Limb (tissue), 2 donors: Measurements from ENCODE around the gene KIF2C.
A peak's percentile ranks its signal among the peaks of the same experiment; 100 is the strongest.
"Not testable (repeated sequence)": the region's sequence is repeated elsewhere in the genome, so short reads cannot be mapped to it uniquely, and the experiment has no call there.

Source experiments
- DNase-seq, 2 donors: peaks; one replicate each; pipeline ENCODE4 v3.0.0-alpha.2; 2016; ENCODE audit errors: extremely low spot score in 2 of 2

KIF2C gene

DNA sequence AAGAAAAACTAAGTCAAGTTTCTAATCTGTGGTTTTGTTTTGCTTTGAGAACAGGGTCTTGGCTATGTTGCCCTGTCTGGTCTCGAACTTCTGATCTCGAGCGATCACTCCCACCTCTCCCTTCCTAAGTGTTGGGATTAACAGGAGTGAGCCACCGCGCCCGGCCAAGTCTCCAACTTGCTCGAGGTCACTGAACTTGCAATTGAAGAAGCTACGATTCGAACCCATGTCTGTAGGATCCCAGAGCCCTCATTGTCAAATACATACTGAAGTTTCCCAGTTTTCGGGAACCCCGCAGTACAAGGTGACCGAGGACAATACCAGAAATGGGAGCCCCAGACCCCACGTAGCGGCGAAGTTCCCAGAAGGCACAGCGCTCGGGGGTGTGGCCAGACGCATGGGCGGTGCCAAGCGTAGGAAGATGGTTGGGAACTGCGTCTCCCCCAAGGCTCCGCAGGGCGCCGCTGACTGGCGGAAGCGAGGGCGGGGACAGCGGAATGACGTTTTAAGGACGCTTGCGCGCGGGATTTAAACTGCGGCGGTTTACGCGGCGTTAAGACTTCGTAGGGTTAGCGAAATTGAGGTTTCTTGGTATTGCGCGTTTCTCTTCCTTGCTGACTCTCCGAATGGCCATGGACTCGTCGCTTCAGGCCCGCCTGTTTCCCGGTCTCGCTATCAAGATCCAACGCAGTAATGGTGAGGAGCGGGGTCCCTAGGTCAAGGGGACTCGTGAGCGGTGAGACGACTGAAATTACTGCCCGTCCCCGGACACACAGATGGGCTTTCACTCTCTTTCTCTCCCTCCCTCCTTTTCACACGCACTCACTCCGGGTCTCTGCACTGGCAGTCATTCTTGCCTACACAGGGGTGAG lies at the start of gene KIF2C:
KIF2C (plus strand) TSS at position 531 of the 872 bp plus-strand sequence; CDS start at position 627, 96 bp downstream.
- DNase-seq = peak; percentile 97 to 98

DNA sequence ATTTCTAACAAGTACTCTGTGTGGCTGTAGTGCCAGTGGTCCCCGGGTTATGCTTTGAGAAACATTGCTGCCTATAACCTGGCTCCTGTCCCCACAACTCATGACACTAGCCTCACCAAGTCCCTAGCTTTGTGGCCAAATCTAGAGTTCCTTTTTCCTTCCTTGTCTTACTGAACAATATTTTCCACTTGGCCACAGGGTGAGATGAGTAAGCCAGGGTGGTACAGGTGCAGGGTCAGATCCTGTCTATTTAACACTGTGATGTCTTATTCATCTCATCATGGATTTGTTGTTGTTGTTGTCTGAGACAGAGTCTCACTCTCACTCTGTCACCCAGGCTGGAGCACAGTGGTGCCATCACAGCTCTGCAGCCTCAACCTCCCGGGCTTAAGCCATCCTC lies 46.5 kb upstream of the KIF2C start:
- no peak for DNase-seq

DNA sequence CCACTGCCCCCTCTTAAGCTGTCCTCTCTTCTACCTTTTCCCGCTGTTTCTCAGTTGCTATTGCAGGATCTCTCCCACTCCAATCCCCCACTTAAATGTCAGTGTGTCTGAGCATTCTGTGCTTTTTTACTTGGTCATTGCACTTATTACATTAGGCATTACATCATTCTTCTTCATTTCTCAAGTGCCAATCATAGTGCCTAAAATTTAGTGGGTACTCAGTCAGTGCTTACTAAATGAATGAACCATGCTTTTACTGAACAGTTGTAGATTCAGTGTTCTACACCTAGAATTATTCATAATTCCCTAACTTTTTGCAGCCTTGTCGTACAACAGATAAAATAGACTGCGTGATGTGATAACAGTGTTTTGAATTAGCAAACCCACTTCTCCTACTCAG lies 45.7 kb upstream of the KIF2C start:
- DNase-seq = no peak

DNA sequence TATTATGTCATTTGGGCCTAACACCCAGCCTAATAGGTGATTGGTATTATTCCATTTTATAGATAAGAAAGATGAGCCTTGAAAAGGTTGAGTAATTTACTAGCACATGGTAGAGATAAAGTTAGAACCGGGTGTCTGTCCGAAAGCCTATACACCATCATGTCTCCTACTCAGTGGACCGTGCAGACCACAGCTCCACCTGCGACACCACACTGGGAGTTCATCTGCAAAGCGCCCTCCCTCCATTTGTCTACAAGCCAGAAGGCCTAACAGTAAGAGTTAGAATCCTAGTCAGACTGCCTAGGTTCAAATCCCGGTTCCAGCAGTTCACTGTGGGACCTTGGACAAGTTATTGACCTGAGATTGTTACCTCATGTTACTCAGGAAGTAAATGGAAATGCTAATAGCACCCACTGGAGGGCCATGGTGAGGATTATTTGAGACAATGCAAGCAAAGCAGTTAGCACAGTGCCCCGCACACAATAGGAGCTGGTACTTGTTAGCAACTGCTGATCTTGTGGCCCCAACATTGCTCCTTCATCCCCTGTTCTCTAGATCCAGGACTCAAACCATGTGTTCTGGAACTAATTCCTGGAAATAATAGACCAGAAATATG lies 44.7 kb upstream of the KIF2C start:
- DNase-seq = no peak

DNA sequence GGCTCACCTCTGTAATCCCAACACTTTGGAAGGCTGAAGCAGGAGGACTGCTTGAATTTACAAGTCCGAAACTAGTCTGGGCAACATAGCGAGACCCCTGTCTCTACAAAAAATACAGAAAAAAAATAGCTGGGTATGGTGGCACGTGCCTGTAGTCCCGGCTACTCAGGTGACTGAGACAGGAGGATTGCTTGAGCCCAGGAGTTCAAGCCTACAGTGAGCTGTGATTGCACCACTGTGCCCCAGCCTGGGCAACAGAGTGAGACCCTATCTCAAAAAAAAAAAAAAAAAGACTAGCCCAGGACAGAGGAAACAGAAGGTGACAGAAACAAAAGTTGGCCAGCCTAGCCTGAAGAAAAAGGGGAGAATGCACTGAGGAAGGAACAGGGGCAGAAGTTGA lies 44.0 kb upstream of the KIF2C start:
- no peak for DNase-seq

DNA sequence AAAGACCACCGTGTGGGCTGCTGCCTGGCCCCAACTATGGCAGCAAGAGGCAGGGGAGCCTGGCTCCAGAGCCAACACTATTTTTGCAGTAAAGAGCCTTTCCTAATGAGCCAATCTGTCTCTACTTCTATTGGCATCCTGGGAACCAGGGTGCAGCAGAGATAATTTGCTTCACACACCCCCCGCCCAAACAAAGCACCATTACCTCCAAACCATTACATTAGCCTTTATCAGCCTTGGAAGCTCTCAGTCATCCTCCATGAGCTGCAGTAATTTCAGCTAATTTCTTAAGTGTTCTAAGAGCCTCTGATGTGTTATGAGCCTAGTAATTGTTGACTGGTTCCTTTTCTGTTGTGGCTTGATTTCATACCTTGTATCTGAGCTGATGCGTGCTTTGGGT lies 43.5 kb upstream of the KIF2C start:
- no peak for DNase-seq

DNA sequence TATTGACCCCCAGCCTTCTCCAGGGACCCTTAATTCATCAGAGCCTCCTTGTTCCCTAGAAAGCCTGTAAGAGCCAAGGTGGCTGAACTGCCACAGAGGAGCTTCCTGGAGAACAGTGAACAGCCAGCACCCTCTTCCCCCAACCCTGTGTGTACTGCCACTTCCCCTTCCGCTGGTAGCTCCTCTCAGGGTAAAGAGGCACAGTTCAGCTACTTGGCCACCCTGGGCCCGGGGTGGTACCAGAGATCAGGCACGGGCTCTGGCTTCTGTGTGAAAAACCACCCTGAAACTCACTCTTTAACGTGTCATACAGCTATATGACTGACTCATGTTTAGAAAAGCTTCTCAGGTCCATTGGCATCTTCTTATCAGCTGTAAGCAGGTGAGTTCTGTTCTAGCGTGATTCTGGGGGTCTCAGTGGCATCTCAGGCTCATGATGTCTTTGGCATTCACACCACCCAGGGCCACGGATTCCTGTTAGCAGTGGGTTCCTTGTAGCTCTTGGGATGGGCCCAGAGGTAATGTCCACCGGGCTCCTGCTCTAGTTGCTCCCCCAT lies 42.8 kb upstream of the KIF2C start:
- no peak for DNase-seq

DNA sequence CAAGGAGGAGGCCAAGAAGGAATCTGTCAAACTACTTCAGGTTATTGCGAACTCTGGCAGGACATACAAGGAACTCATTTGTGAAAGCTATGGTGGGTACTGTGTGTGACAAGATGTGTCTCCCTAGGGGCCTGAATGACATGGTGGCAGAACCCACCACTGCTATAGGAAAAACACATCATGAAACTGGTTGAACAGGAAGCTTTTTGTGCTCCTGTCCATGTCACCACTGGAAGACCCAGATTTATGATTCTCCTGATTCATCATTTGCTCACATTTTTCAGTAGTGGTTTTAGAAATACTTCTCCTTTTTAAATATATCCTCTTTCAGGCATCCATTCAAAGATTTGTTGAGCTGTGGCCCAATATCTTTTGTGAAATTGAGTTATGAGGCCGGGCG lies 41.5 kb upstream of the KIF2C start:
- no peak for DNase-seq

DNA sequence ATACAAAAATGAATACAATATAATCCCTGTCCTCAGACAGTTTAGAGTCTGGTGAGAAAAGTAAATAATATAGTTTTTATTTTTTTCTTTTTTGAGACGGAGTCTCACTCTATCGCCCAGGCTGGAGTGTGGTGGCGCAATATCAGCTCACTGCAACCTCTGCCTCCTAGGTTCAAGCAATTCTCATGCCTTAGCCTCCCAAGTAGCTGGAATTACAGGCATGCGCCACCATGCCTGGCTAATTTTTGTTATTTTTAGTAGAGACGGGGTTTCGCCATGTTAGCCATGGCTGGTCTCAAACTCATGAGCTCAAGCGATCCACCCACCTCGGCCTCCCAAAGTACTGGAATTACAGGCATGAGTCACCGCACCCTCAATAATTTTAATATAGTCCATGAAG lies 40.3 kb upstream of the KIF2C start:
- DNase-seq = not testable (repeated sequence)

DNA sequence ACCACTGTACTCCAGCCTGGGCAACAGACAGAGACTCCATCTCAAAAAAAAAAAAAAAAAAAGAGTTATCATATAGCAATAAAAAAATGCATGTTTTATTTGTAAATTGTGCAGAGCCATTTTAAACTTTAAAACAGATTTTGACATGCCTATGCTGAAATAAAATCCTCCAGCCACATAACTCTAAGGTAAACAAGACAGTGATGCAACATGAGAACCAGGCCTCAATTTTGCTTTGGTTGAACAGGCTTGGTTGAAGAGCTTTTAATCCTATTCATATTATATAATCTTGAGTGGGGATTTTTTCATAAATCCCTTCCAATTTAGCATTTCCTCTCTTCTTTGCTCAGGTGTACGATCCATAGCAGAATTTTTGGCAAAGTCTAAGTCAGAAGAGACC lies 39.1 kb upstream of the KIF2C start:
- no peak for DNase-seq

DNA sequence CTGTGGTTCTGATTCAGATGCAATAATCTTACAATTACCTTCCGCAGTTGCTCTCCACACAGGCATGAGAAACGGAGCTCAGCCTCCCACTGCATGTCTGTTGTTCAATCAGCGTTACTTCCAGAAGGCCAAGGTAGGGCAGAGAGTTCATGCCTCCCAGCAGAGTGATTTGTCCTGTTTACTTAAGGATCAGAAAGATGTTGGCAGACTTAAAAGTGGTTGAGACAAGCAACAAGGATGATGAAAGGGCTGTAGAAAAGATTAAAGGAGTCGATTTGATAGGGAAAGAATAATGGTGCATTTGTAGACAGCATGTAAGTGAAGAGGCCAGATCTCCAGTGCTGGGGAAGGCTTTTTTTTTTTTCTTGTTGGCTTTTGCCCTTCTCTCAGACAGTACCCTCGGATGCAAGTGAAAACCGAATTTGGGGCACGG lies 38.5 kb upstream of the KIF2C start:
- no peak for DNase-seq

DNA sequence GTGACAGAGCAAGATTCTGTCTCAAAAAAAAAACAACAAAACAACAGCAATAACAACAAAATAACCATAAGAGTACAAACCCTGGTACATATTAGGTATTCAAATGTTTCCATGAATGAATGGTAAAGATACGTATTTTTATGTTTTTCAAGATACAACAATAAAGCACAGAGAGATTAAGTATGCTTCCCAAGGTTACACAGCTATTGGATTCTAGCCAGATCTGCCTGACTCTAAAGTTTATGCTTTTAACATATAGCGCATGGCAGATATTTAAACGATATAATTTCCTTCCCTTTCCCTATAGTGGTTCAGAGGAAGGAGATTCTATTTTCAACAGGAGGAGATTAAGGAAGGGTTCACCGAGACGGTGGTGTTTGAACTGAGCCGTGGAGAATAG lies 34.2 kb upstream of the KIF2C start:
- no peak for DNase-seq

DNA sequence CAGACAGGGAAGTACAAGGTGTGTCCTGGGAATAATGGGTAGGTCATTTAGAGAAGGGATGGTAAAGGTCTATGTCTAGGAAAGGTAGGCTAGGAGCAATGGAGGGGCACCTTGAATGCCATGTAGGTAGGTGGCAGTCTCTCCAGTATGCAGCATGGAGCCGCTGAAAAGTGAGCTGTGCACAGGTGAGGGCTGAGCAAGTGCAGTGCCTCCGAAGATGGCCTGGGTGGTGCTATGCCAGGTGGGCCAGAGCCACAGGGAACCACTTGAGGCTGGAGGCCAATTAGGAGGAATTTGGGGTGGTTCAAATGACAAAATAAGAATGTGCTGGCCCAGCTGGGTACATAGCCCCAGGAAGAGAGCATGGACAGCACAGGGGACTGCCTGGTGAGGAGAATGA lies 33.7 kb upstream of the KIF2C start:
- no peak for DNase-seq

DNA sequence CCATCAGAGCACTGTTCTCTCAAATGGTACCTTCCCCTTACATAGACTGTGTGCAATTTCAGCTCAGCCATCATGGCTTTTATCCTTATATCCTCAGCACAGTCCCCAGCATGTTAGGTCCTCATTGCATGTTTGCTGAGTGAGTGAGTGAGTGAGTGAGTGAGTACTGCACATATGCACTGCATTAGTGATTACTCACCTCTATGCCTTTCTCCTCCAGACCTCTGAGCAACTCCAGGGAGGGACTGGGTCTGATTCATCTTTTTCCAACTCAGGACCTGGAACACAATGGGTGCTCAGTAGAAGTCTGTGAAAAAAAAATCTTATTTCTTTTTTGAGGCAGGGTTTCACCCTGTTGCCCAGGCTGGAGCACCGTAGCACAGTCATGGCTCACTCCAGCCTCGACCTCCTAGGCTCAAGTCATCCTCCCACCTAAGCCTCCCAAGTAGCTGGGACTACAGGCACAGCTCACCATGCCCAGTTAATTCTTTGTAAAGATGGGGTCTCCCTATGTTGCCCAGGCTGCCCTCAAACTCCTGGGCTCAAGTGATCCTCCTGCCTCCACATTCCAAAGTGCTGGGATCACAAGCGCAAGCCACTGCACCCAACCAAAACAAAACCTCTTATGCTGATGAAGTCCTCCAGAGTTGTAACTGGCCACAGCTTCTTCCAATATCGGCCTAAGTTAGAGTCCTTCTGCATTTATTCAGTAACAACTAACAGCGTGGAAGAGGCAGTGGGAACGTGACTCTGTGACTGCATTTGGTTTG lies 32.3 kb upstream of the KIF2C start:
- DNase-seq = no peak

DNA sequence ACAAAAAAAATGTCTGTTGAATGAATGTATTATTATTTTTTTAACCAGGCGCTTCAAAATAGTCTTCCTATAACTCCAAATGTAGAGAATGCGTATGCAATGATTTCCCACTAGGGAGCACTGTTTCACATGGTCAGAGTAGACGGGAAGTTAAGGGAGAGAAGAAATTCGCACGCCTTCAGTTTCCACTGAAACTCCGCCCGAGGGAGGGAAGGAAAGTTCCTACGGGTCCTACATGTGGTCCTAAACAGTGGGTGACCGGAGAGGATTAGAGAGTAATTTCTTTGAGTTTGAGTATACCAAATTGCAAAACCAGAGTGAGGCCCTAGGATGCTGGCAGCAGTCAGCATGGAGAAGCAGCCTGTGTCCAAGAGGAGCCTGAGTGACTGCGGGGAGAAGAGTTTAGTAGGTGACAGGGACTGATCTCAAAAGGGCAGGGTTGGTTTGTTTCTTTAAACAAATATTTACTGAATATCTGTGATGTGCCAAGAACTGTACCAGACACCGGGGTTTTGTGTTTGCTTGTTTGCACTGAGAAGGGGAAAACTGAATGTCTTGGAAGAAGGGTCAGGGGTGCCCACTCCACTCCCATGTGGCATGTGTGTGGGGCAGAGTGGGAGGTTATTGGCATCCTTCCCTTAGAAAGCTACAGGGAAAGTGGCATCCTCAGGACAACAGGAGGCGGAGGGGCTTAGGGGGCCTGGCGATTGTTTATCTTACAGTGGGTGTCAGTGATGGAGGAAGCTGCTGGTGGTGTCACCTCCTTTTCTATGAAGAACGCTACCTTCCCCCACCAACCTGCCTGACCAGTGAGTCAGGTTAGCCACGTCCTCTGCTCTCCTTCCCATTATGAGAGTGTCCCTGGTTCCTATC lies 31.4 kb upstream of the KIF2C start:
- DNase-seq = peak in 1 of 2 donors; percentile 32

DNA sequence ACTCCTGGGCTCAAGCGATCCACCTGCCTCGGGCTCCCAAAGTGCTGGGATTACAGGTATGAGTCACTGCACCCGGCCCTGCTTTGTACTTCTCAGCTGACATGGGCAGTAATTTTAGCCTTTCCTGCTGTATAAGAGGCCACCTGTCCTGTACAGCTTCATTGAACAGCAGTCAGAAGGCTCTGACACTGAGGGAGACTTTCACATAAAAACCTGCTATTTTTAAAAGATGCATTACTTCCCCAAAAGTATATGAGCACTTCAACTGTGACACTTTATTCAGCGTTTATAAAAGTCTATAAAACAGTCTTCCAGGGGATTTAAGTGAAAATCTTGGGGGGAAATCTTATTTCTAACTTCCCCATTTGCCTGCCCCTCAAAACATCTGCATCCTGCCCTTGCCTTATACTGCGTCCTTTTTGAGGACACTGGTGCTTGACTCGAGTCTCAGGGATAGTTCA lies 26.3 kb upstream of the KIF2C start:
- no peak for DNase-seq

DNA sequence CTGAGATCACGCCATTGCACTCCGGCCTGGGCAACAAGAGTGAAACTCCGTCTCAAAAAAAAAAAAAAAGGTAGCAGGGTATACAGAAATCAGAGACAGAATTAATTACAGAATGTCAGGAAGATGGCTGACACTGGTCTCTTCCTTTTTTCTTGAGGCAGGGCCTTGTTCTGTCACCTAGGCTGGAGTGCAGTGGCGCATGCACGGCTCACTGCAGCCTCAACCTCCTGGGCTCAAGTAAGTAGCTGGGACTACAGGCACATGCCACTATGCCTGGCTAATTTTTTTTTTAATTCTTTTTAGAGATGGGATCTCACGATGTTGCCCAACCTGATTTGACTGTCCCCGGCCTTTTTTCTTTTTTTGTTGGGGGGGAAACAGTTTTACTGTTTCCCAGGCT lies 25.1 kb upstream of the KIF2C start:
- DNase-seq = no peak

DNA sequence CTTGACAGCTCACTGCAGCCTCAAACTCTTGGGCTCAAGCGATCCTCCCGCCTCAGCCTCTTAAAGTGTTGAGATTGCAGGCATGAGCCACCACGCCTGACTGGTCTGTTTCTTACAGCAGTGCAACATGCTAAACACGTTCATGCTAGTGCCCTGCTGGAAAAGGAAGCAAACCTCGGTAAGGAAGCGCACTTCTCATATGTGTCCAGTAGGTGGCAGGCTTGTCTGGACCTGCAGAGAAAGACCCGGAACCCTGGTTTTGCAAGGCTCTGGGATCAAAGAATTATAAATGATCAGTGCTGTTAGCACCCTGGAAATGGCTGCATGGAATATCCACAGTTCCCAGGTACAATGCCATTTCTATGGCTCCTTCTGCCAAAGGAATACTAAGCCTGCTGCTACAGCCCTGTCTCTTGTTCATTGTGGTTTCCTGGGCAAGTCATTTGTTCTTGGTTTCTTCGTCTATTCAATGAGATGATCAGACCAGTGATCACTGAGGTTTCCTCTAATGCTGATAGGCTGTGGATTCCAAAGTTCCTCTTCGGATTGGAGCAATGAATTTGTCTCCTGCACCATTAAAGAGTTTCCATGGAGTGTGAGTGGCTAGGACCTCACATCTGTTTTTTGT lies 24.6 kb upstream of the KIF2C start:
- peak; percentile 73 to 81 for DNase-seq

DNA sequence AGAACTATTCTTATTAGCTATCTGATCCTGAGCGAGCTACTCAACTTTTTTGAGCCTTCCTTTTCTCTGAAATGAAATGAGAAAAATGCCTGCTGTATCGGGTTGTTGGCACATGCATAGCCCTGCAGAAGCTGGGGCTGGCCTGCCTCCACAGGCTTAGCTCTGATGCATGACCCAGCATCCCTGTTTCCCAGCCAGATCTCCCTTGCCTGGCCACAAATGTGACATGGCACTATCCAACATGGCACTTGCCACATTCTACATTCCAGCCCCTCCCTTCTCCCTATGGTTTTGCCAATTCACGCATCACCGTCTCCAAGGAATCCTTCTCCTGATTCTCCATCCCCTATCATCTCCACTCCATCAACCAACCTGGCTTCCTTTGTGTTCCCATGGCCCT lies 22.5 kb upstream of the KIF2C start:
- no peak for DNase-seq

DNA sequence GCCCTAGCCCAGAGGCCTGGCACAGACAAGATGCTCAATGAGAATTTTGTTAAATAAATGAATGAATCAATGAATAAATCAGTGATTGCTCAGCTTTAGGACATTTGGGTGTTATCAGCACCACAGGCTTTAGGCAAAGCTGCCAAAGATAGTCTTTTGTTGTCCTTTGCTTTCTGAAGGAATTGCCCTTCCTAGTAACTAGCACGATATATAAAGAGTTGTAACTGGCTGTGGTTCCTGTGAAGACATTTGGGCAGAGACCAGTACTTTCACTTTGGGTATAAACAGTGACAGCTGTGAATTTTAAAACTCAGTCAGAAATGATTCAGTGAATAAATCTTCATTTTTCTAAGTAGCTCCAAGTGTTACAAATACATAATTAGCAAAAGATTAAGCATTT lies 22.0 kb upstream of the KIF2C start:
- DNase-seq = no peak
